Fibroblast of skin of right quadriceps (primary cell): ENCODE results near the gene EYA4.

ENCODE experiments used
- DNase-seq: peaks from one replicate; pipeline ENCODE4 v3.0.0-alpha.2; 2013

Gene EYA4

DNA sequence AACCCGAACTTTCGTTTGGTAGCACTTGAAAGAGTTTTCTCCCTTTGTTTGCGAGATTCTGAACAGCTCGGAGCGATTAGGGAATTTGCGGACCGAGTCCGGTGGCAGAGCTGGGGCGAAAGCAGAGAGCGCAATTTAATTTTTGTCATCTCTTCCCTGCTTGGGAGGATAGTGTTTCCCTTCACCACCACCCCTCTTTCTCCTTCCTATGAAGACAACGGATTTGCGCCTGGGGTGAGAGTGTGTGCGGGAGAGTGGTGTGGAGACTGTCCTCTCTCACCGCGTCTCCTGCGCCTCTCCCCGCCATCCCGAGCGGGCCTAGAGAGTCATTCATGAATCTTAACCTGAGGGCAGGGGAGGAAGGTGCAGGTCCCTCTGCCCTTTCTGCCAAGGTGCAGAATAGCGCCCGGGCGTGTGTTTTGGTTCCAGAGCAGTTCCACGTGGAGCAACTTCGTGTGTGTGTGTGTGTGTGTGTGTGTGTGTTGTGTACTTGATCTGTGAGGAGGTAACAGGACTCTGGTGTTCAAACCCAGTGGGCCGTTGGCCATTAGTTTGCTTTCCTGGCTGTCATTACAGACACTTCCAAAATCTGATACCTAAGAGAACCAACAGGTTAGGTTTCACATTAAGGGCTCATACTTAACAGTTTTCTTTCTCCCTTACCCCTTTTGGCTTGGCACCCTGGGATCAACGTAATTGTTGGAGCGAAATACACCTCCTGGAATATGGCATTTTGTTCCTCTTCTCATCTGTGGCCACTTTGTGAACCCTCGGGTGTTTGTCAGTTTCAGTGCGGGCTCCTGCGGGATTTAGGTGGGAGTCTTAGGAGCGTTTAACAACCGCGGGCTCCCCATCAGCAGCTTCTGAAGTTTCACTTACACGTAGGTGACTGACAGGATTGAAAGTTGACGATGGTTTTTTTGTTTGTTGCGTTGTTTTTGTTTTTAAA, 1.8 kb downstream of the EYA4 start:
- no peak for DNase-seq

GRCh38 chr6:133243723-133244305, 2.7 kb downstream of the EYA4 start:
- DNase-seq: no peak

GRCh38 chr6:133244519-133244918, 3.4 kb downstream of the EYA4 start:
- DNase-seq: no peak

DNA sequence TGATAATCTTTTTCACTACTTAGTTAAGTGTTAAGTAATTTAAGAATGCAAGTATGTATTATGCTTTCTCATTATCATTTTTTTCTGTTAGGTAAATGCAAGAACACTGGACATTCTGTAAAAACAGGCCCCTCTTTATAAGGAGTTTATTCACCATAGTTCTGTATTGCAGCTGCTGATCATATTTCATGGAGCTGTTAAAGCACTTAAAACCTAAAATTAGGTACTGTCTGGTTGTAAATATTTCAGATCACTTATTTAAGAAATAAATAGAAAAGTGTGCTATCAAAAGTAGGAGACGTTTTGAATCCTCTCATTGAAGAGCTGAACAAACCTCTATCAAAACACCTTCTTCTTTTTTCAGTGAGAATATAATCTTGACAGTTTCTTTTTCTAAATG, 3.9 kb downstream of the EYA4 start:
- DNase-seq: no peak

GRCh38 chr6:133245422-133245903, 4.3 kb downstream of the EYA4 start:
- DNase-seq: no peak

DNA sequence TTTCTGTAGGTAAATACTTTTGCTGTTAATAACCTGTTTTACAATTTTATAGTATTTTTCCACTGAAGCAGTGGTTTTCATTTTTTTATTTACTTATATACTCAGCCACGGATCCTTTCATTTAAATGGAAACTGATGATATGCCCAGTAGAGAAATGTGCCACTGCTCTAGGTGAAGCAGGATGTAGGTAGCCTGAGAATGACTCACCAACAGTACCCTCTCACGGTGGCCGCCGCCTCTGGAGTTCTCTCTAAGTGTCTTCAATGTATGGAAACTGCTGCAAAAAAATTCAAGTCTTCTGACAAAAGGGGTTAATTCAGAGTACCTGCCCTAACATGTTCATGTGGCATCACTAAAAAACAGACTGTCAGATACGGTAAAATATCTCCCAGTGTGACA, 6.4 kb downstream of the EYA4 start:
- DNase-seq: no peak

DNA sequence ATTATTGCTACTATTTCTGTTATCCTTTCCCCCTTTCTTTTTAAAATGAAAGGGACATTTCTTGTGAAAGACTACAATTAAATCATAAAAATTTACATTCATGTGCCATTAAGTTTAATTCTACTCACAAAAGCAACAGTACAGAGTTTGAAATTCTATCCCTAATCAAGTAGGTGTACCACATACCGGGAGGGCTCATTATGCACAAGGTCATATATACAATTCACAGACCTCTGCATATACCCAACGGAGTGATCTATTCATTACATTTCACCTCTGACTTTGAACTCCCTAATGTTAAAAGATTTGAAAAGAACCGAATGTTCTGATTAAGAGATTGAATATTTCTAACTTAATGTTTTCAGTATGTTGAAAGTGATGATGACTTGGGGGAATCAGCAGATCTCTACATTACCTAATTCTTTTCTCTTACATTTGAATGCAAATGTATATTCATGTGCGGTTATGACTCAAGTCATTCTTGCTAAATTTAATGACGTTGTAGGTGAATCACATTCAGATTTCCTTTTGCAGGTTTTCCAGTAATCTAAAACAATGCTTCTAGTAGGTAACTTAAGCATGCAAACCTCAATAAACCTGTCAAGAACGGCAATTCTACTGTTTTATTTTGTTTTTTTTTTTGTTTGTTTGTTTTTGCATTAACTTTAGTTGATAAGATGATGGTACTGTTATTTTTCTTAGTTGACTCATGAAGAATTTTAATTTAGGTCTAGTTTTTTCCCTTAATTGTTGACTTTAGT, 7.3 kb downstream of the EYA4 start:
- peak; percentile 54 for DNase-seq

- DNase-seq: no peak
Observed at GRCh38 chr6:133251688-133252087, 10.5 kb downstream of the EYA4 start.

GRCh38 chr6:133254552-133255228, 13.5 kb downstream of the EYA4 start:
- DNase-seq: peak; percentile 20

DNA sequence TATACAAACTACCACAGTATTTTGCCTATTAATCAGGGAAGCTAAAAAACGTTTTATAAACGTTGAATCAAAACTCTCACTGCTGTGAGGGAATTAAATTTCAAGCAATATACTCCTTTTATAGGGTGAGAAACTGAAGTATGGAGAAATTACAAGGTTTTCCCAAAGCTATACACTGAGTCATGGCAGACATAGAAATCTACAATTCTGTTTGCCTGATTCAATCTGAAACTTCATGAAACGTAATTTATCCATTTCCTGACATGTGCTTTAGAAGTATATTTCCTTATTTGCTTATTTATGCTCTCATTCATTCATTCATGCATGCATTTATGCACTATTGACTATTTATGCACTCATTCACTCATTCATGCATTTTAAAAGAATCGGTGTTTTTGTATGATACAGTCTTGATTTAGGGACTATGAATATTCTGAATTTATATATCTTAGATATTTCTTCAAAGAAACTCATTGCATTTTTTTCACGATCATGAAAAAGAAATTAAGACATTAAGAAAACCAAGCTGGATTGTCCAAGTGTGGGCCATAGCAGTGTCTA, 16.5 kb downstream of the EYA4 start:
- DNase-seq: no peak

- DNase-seq: no peak
Observed at GRCh38 chr6:133259561-133259960, 18.4 kb downstream of the EYA4 start.

GRCh38 chr6:133262804-133263203, 21.6 kb downstream of the EYA4 start:
- no peak for DNase-seq

- DNase-seq: no peak
Observed at GRCh38 chr6:133265066-133265465, 23.9 kb downstream of the EYA4 start.

DNA sequence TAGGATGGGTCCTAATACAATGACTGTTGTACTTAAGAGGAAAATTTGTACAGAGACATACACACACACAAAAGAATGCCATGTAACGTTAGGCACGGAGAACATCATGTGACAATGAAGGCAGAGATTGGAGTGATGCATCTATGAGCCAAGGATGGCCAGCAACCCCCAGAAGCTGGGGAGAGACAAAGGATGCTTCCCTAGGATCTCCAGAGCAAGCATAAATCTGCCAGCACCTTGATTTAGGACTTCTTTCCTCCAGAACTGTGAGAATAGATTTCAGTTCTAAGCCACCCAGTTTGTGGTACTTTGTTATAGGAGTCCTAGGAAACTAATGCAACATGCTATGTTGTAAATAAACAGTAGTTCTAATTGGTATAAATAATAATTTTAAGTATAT, 25.0 kb downstream of the EYA4 start:
- no peak for DNase-seq

DNA sequence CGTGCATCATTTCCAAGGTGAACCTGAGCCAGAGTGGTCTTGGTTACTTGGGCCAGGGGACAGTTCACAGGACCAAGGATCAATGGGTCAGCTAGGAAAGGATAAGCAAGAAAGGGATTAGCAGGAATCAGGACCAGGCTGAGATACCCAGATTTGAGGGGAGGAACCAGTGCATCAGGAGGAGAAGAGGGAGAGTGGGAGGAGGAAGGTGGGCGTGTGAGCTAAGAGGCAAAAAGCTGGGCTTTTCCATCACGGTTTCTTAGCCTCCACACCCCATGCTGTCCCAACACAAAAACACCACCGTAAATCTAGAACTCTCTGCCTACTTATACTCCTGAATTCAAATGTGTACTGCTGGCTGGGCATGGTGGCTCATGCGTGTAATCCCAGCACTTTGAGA, 27.5 kb downstream of the EYA4 start:
- no peak for DNase-seq

- DNase-seq: no peak
Observed at GRCh38 chr6:133274813-133275212, 33.7 kb downstream of the EYA4 start.

GRCh38 chr6:133275213-133275612, 34.1 kb downstream of the EYA4 start:
- DNase-seq: no peak

DNA sequence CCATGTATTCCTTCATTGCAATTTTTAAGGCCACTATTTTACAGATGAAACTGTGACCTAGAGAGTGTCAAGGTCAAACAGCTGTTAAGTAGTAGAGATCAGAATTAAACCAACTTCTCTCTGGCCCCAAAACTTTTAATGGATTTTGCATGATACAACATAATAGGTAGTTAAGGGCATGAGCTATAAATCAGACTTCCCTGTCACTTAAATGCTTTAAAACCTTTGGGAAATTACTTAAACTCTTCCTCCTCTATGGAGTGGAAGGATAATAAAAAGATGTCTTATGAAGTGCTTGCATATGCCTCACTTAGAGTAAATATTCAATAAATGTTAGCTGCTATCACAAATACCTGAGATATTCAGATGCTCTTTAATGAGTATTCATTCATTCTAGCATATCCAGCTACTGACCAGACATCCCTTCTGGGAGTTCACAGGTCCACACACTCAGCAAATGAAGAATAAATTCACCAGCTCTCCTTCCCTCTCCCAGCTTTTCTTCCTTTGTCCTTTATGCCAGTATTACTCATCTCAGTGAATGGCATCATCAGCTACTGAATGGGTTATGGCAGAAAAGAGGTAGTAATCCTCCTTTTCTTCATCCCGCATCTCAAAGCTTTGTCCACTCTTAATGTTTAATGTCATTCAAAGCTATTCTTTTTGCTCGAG, 36.2 kb downstream of the EYA4 start:
- no peak for DNase-seq

DNA sequence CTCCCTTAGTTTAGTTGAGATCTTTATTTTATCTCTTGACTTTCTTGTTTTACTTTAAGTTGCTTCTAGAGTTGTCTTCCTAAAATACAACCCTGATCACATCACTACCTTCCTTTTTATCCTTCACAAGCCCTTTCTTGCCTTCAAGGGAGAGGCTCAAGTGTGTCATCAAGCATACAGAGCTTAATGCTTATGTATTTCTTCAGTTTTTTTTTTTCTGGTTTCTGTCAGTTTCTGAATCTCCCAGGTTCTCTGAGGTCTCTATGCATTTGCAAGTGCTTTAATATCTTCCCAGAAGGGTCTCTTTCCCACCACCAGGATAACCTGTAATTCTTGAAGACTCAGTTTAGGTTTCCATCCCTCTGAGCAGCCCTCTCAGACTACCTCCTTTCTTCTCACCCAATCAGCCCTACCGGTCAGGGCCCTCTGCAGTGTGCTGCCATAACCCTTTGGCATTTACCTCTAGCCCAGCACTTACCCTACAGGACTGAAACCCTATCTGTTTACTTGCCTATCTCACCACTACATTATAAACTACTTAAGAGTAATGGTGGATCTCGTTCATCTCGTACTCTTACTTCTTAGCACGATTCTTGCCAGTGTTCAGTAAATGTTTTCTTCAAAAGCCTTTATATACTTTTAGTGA, 36.9 kb downstream of the EYA4 start:
- no peak for DNase-seq

GRCh38 chr6:133286765-133287164, 45.6 kb downstream of the EYA4 start:
- DNase-seq: peak; percentile 15

DNA sequence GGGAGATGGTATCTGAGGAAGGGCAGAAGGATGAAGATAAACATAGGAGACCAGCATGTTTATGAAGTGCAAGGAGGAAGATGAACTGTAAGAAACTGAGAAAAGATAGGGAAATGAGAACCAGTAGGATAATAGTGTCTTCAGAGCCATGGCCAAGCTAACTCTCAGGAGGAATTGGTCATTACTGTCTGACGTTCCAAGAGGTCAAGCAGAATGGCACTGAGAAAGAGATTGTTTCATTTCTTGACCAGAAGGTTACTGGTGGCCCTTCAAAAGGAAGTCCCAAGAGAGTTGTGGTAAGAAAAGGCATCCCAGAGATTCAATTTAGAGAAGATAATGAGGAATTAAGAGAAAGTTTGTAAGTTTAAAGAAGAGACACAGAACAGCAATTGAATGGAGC, 47.5 kb downstream of the EYA4 start:
- no peak for DNase-seq
